Rectal smooth muscle tissue (tissue), 1 donor: ENCODE data around the gene F9.
"Not testable (repeated sequence)": the region's sequence is repeated elsewhere in the genome, so short reads cannot be mapped to it uniquely, and the experiment has no call there.

Experiments used
- H3K27ac ChIP-seq: one replicate; pipeline ENCODE4 v1.7.0; 2013; ENCODE audit warnings: low read depth, low read length, inconsistent platforms
- H3K27me3 ChIP-seq: one replicate; pipeline ENCODE4 v1.7.0; 2013; ENCODE audit warnings: low read length; ENCODE audit not compliant: control insufficient read depth, insufficient read depth
- H3K36me3 ChIP-seq: one replicate; pipeline ENCODE4 v1.7.0; 2013; ENCODE audit warnings: low read length; ENCODE audit not compliant: control insufficient read depth, insufficient read depth
- H3K4me1 ChIP-seq: one replicate; pipeline ENCODE4 v1.7.0; 2013; ENCODE audit warnings: low read length; ENCODE audit not compliant: control insufficient read depth, insufficient read depth
- H3K4me3 ChIP-seq: one replicate; pipeline ENCODE4 v1.7.0; 2013; ENCODE audit warnings: low read length
- H3K9ac ChIP-seq: one replicate; pipeline ENCODE4 v1.7.0; 2013; ENCODE audit warnings: low read length

Gene F9

GRCh38 chrX:139530550-139530949, at the start of gene F9:
Gene F9 (plus strand): TSS chrX:139530739. CDS start chrX:139530765, 26 bp downstream.
- Histone ChIP-seq H3K9ac (no peak within 1 kb of the TSS), H3K27ac (no peak within 1 kb of the TSS), H3K27me3 (no peaks in the 10 kb centered on the region), H3K4me1 (no peaks in the 10 kb centered on the region), H3K4me3 (no peak within 1 kb of the TSS), H3K36me3 (no peaks in the 10 kb centered on the region)

GRCh38 chrX:139483699-139484098, 46.8 kb upstream of the F9 start:
- Histone ChIP-seq H3K4me3 (no peak overlapping the region), H3K9ac (no peak overlapping the region), H3K4me1 (no peaks in the 10 kb centered on the region), H3K36me3 (no peaks in the 10 kb centered on the region), H3K27ac (no peak overlapping the region), H3K27me3 (no peaks in the 10 kb centered on the region)

DNA sequence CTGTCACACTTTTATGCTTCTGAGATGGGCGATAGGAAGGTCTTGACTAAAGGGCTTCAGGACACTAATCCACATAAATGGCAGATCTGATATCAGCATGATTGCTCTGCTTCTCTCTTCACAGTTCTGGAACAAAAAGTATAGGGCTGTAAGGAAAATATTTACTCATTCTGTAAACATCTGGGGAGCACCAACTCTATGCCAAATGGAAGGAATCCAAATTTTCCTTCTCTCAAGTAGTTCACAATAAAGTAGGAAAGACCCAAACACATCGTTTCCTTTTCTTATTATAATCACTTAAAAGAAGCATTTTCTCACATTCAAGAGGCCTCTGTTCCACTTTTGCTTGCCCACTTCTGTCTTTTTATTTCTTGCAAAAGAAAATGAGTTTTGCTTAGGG, 45.9 kb upstream of the F9 start:
- Histone ChIP-seq H3K4me1 (no peaks in the 10 kb centered on the region), H3K4me3 (no peak overlapping the region), H3K27me3 (no peaks in the 10 kb centered on the region), H3K27ac (no peak overlapping the region), H3K9ac (no peak overlapping the region), H3K36me3 (no peaks in the 10 kb centered on the region)

GRCh38 chrX:139495324-139495723, 35.2 kb upstream of the F9 start:
- no peaks in the 10 kb centered on the region for H3K36me3 ChIP-seq

GRCh38 chrX:139506333-139506732, 24.2 kb upstream of the F9 start:
- Histone ChIP-seq H3K36me3 (no peaks in the 10 kb centered on the region), H3K4me1 (no peaks in the 10 kb centered on the region), H3K4me3 (no peak overlapping the region), H3K27ac (no peak overlapping the region), H3K27me3 (no peaks in the 10 kb centered on the region), H3K9ac (no peak overlapping the region)

More at GRCh38 chrX:139495324-139495723, 35.2 kb upstream of the F9 start:
- Histone ChIP-seq H3K27ac (no peak overlapping the region), H3K4me3 (no peak overlapping the region), H3K9ac (no peak overlapping the region), H3K27me3 (no peaks in the 10 kb centered on the region), H3K4me1 (no peaks in the 10 kb centered on the region)

- Histone ChIP-seq H3K9ac (no peak overlapping the region), H3K4me1 (no peaks in the 10 kb centered on the region), H3K27me3 (no peaks in the 10 kb centered on the region), H3K27ac (no peak overlapping the region), H3K4me3 (no peak overlapping the region), H3K36me3 (no peaks in the 10 kb centered on the region)
Measured at GRCh38 chrX:139508099-139508498, 22.4 kb upstream of the F9 start.

- Histone ChIP-seq H3K36me3 (no peaks in the 10 kb centered on the region), H3K4me3 (no peak overlapping the region), H3K27me3 (no peaks in the 10 kb centered on the region), H3K4me1 (no peaks in the 10 kb centered on the region), H3K9ac (no peak overlapping the region), H3K27ac (no peak overlapping the region)
Measured at GRCh38 chrX:139518475-139518874, 12.1 kb upstream of the F9 start.

DNA sequence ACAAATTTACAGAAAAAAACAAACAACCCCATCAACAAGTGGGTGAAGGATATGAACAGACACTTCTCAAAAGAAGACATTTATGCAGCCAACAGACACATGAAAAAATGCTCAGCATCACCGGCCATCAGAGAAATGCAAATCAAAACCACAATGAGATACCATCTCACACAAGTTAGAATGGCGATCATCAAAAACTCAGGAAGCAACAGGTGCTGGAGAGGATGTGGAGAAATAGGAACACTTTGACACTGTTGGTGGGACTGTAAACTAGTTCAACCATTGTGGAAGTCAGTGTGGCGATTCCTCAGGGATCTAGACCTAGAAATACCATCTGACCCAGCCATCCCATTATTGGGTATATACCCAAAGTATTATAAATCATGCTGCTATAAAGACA, 1.7 kb upstream of the F9 start:
- H3K27me3 ChIP-seq, H3K27ac ChIP-seq, H3K9ac ChIP-seq, H3K36me3 ChIP-seq, H3K4me3 ChIP-seq, H3K4me1 ChIP-seq: not testable (repeated sequence)

DNA sequence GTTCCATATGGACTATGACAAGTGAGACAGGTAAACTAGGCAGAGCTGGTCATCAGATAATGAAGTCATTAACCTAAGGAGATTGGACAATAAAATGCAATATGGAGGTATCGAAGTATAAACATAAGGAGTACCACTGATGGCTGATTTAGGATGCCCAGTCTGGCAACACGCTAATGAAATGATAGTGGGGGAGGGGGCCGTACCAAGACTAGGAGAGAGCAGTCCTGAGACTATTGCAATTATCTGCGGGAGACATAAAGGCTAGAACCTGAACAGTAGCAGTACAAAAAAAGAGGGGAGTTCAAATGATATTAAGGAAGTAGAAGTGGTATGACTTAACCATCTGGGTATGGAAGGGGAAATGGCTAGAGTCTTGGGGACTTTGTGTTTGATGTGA, 2.3 kb downstream of the F9 start:
- Histone ChIP-seq H3K27me3 (no peaks in the 10 kb centered on the region), H3K9ac (no peak overlapping the region), H3K4me1 (no peaks in the 10 kb centered on the region), H3K4me3 (no peak overlapping the region), H3K36me3 (no peaks in the 10 kb centered on the region), H3K27ac (no peak overlapping the region)

GRCh38 chrX:139533444-139533843, 2.9 kb downstream of the F9 start:
- Histone ChIP-seq H3K4me1 (no peaks in the 10 kb centered on the region), H3K36me3 (no peaks in the 10 kb centered on the region), H3K27me3 (no peaks in the 10 kb centered on the region), H3K27ac (no peak overlapping the region), H3K4me3 (no peak overlapping the region), H3K9ac (no peak overlapping the region)

DNA sequence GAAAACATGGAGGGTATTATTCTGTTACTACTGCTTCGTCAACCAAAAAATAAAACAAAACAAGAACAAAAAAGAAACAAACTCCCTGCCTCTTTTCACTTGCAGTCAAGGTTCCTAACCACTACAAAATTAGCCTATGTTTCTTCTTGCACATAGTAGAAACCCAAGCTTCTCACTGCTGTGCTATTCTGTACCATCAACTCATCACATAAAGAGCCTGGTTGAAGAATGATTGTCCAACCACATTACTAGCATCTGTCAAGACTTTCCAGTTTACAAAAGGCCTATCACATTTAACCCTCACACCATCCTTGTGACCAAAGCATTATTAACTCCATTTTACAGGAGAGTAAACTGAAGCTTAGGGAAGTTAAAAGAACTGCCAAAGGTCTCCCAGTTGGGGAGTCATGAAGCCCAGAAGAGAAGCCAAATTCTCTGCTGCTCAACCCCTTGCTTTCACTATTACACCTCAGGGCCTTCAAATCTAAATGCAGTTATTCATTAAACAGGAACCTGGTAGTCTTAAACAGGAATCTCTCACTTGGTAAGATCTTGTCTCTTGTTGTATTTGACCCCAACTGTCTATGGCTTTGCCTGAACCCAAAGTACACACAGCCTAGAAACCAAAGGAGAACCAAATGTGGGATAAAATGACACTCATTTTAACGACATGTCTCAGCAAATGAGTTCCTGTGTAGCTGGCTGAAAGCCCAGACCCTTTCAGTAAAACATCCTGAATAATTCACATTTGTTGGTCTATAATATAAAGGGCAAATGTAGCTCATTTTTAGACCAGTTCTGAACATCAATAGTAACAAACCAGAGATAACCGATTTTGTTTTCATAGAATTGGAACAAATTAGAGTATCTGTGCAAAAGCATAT, 8.6 kb downstream of the F9 start:
- Histone ChIP-seq H3K36me3 (no peaks in the 10 kb centered on the region), H3K4me3 (no peak overlapping the region), H3K27me3 (no peaks in the 10 kb centered on the region), H3K4me1 (no peaks in the 10 kb centered on the region), H3K27ac (no peak overlapping the region), H3K9ac (no peak overlapping the region)

- no peaks in the 10 kb centered on the region for H3K4me1 ChIP-seq
- H3K9ac ChIP-seq = no peak overlapping the region
- no peak overlapping the region for H3K4me3 ChIP-seq
- no peaks in the 10 kb centered on the region for H3K36me3 ChIP-seq
- no peak overlapping the region for H3K27ac ChIP-seq
- no peaks in the 10 kb centered on the region for H3K27me3 ChIP-seq
Measured at GRCh38 chrX:139542652-139543051, 12.1 kb downstream of the F9 start.

DNA sequence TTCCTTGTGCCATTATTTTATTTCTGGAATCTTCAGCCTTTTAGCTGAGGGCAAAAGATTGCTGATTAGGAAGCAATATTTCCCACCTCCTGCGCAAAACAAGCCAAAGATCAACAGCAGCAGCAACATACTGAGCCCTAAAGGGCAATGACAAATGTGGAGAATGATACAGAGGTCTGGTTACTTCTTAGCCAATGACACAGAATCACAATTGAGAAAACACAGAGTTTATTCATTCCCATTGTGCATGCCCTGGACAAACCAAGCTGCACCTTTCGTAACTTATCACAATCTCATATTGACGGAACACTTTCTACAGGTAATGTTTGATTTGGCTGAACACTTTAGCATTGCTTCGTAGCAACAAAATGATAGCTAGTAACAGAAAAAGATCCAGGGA, 13.4 kb downstream of the F9 start:
- Histone ChIP-seq H3K27me3 (no peaks in the 10 kb centered on the region), H3K4me3 (no peak overlapping the region), H3K9ac (no peak overlapping the region), H3K4me1 (no peaks in the 10 kb centered on the region), H3K36me3 (no peaks in the 10 kb centered on the region), H3K27ac (no peak overlapping the region)
